Rectal smooth muscle tissue (tissue), 1 donor: Measurements from ENCODE around the gene PIP4K2A.
"Not testable (repeated sequence)": the region's sequence is repeated elsewhere in the genome, so short reads cannot be mapped to it uniquely, and the experiment has no call there.

Source experiments
- H3K27ac ChIP-seq: one replicate; pipeline ENCODE4 v1.7.0; 2013; ENCODE audit warnings: low read depth, low read length, inconsistent platforms
- H3K27me3 ChIP-seq: one replicate; pipeline ENCODE4 v1.7.0; 2013; ENCODE audit warnings: low read length; ENCODE audit not compliant: control insufficient read depth, insufficient read depth
- H3K36me3 ChIP-seq: one replicate; pipeline ENCODE4 v1.7.0; 2013; ENCODE audit warnings: low read length; ENCODE audit not compliant: control insufficient read depth, insufficient read depth
- H3K4me1 ChIP-seq: one replicate; pipeline ENCODE4 v1.7.0; 2013; ENCODE audit warnings: low read length; ENCODE audit not compliant: control insufficient read depth, insufficient read depth
- H3K4me3 ChIP-seq: one replicate; pipeline ENCODE4 v1.7.0; 2013; ENCODE audit warnings: low read length
- H3K9ac ChIP-seq: one replicate; pipeline ENCODE4 v1.7.0; 2013; ENCODE audit warnings: low read length

The PIP4K2A gene

GRCh38 chr10:22512015-22512414, 202.4 kb downstream of the PIP4K2A start:
- not testable (repeated sequence) for H3K4me3 ChIP-seq, H3K9ac ChIP-seq, H3K27me3 ChIP-seq, H3K4me1 ChIP-seq, H3K27ac ChIP-seq, H3K36me3 ChIP-seq

GRCh38 chr10:22508214-22508613, 206.2 kb downstream of the PIP4K2A start:
- not testable (repeated sequence) for H3K4me1 ChIP-seq, H3K9ac ChIP-seq, H3K4me3 ChIP-seq

DNA sequence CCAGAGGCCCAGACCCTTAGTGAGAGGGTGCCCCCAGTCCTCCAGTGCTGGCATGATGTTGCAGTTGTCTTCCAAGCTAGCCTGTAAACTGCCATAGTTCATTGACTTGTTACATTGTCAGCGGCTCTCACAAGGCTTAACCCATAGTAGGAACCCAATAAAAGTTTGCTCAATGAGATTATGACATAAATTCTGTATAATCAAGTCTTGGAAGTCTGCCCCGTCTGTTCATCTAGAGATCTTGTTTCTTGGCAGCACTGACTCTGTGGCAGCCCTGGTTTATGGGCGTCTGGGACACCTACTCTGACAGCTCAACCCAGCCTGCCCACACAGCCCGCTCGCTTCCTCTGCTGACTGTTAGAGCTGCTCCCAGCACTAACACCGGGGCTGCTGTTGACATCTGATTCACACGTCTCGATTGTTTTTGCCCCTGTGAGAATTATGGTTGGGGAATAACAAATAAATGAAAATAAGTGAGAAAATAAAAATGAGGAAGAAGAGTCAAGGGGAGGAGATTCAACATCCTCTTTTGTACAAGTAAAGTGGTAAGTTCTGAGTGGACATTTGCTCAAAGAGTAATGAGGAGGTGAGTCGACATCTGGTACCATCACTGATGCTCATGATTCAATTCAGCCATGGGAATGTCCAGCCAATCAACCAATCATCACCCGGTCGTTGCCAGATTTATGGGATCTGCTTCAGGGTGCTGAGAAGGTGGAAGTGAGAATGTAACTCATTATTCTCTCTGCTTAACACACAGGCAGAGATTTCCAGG, 208.3 kb downstream of the PIP4K2A start:
- no peak overlapping the region for H3K4me3 ChIP-seq
- H3K4me1 ChIP-seq: peaks cover 3% of the 10 kb centered on the region
- no peaks in the 10 kb centered on the region for H3K27me3 ChIP-seq
- H3K9ac ChIP-seq: no peak overlapping the region
- H3K27ac ChIP-seq: no peak overlapping the region
- no peaks in the 10 kb centered on the region for H3K36me3 ChIP-seq

More at GRCh38 chr10:22508214-22508613, 206.2 kb downstream of the PIP4K2A start:
- H3K36me3 ChIP-seq, H3K27ac ChIP-seq, H3K27me3 ChIP-seq: not testable (repeated sequence)

DNA sequence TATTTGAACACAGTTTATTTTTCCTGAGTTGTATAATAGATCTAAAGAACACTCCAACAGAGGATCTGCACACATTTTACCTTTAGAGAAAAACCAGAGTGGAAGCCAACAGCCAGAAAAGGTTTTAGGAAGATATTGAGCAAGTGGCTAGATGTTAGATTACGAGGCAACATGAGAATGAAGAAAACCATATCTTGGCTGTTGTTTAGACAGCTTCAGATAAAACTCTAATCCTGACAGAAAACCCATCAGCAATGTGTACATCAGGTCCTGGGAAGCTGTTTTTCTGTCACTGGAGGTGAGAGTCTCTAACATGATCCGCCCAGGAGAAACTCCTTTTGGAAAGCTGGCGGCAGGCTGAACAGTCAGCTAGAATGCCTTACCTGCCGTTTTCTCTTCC, 209.6 kb downstream of the PIP4K2A start:
- Histone ChIP-seq H3K27me3 (no peaks in the 10 kb centered on the region), H3K27ac (no peak overlapping the region), H3K4me3 (no peak overlapping the region), H3K36me3 (no peaks in the 10 kb centered on the region), H3K9ac (no peak overlapping the region), H3K4me1 (peaks cover 6% of the 10 kb centered on the region)

GRCh38 chr10:22503315-22504088, 210.9 kb downstream of the PIP4K2A start:
- no peak overlapping the region for H3K9ac ChIP-seq
- no peaks in the 10 kb centered on the region for H3K27me3 ChIP-seq
- no peak overlapping the region for H3K4me3 ChIP-seq
- peaks cover 6% of the 10 kb centered on the region for H3K4me1 ChIP-seq
- H3K27ac ChIP-seq: no peak overlapping the region
- no peaks in the 10 kb centered on the region for H3K36me3 ChIP-seq

DNA sequence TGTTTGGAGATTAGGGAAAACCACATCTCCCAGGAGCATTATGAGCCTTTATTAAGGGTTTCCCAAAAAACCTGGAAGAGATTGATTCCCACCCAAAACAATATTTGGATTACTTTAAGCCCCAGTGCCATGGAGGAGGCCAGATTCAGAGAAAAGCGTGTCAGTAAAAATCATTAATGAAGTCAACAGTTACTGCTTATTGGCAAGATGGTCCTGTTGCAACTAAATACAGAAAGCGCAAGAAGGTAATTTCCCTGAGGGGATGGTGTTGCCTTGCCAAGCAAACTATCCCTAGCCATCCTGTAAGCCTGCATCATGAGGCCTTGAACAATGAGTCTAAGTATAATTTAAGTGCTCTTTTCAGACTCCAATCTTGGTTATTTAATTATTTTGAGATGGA, 212.5 kb downstream of the PIP4K2A start:
- H3K27ac ChIP-seq: no peak overlapping the region
- H3K4me3 ChIP-seq: no peak overlapping the region
- no peaks in the 10 kb centered on the region for H3K27me3 ChIP-seq
- no peak overlapping the region for H3K9ac ChIP-seq
- no peaks in the 10 kb centered on the region for H3K36me3 ChIP-seq
- H3K4me1 ChIP-seq: peaks cover 6% of the 10 kb centered on the region

DNA sequence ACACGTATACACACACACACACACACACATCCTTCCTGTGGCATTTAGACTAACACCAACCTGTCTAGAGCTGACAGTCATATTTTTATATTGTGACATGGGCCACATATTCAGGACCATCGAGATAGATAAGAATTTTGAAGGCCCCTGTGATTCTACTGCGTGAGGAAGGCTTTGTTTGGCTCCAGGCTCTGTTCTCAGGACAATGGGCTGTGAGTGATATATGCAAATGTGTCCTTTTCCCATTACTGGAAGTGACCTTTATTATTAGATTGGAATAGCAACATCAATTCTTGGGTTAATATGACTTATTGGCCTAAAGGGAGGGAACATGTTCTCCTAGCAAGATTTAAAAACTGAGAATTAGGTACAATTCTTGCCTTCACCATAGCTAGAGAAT, 213.0 kb downstream of the PIP4K2A start:
- H3K27me3 ChIP-seq: no peaks in the 10 kb centered on the region
- no peaks in the 10 kb centered on the region for H3K36me3 ChIP-seq
- H3K9ac ChIP-seq: no peak overlapping the region
- peaks cover 6% of the 10 kb centered on the region for H3K4me1 ChIP-seq
- no peak overlapping the region for H3K27ac ChIP-seq
- H3K4me3 ChIP-seq: no peak overlapping the region

DNA sequence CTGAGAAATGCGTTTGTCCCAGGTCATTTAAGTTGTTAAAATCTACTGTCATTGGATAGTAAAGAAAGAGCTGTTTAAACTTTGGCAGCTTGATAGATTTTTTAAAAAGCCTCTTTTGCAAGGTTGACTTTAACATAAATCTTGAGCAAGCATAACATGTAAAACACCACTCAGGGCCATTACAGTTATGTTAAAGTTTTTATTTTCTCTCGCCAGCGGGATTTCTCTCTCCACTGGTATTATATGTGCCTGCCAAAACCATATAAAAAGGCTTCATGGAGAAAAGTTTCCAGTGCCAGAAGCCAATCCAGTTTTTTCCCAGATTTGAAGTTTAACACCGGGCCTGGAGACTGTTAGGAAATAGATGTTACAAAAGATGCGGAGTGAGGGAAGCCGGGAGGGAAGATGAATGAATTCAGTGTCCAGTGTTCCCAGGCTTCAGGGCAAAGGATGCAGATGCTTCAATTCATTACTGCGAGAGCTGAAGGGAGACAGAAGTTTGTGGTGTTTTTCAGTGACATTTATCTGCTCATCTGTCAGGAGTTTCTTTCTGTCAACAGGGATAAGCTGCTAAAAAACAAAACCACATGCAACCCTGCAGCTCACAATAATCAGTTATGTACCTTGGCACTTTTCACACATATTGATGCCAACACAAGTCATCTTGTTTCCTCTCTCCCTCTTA, 213.6 kb downstream of the PIP4K2A start:
- H3K27ac ChIP-seq: no peak overlapping the region
- H3K4me3 ChIP-seq: no peak overlapping the region
- no peak overlapping the region for H3K9ac ChIP-seq
- peaks cover 6% of the 10 kb centered on the region for H3K4me1 ChIP-seq
- H3K27me3 ChIP-seq: no peaks in the 10 kb centered on the region
- no peaks in the 10 kb centered on the region for H3K36me3 ChIP-seq

DNA sequence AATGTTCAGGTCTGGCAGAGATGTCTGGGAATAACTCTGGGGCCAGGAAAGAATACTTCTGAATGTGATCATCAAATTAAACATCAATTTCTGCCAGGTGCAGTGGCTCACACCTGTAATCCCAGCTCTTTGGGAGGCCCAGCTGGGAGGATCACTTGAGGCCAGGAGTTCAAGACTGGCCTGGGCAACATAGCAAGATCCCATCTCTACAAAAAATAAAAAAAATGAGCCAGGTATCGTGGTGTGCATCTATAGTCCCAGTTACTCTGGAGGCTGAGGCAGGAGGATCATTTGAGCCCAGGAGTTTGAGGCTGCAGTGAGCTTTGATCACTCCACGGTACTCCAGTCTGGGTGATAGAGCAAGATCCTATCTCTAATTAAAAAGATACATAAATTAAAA, 214.4 kb downstream of the PIP4K2A start:
- H3K27ac ChIP-seq, H3K4me3 ChIP-seq, H3K36me3 ChIP-seq: not testable (repeated sequence)

GRCh38 chr10:22495396-22495795, 219.0 kb downstream of the PIP4K2A start:
- no peaks in the 10 kb centered on the region for H3K4me1 ChIP-seq
- no peak overlapping the region for H3K27ac ChIP-seq
- H3K27me3 ChIP-seq: no peaks in the 10 kb centered on the region
- no peaks in the 10 kb centered on the region for H3K36me3 ChIP-seq
- H3K9ac ChIP-seq: no peak overlapping the region
- no peak overlapping the region for H3K4me3 ChIP-seq

More for the DNA sequence above, 214.4 kb downstream of the PIP4K2A start:
- H3K9ac ChIP-seq, H3K27me3 ChIP-seq, H3K4me1 ChIP-seq: not testable (repeated sequence)

- Histone ChIP-seq H3K27ac (no peak overlapping the region), H3K36me3 (no peaks in the 10 kb centered on the region), H3K4me1 (no peaks in the 10 kb centered on the region), H3K9ac (no peak overlapping the region), H3K27me3 (no peaks in the 10 kb centered on the region), H3K4me3 (no peak overlapping the region)
Measured at GRCh38 chr10:22494007-22494406, 220.4 kb downstream of the PIP4K2A start.

GRCh38 chr10:22491931-22492615, 222.3 kb downstream of the PIP4K2A start:
- no peaks in the 10 kb centered on the region for H3K4me1 ChIP-seq
- no peaks in the 10 kb centered on the region for H3K27me3 ChIP-seq
- no peak overlapping the region for H3K4me3 ChIP-seq
- no peak overlapping the region for H3K9ac ChIP-seq
- no peaks in the 10 kb centered on the region for H3K36me3 ChIP-seq
- H3K27ac ChIP-seq: no peak overlapping the region
